Stimulated activated CD4-positive, alpha-beta T cell treated with anti-CD3 and anti-CD28 coated beads, Interleukin-1b, Interleukin-23, amount 100 ng/mL, for 1 hour (primary cell): ENCODE results near the gene DDT.
"Not testable (repeated sequence)": the region's sequence is repeated elsewhere in the genome, so short reads cannot be mapped to it uniquely, and the experiment has no call there.

ENCODE experiments used
- DNase-seq, 2 donors: peaks; one replicate each; pipeline ENCODE4 v3.0.0-alpha.2; 2020; ENCODE audit warnings: low read depth in 2 of 2

Gene DDT

GRCh38 chr22:23989583-23990244 is 15.5 kb upstream of the DDT start:
- not testable (repeated sequence) for DNase-seq

GRCh38 chr22:23986538-23987178 is 12.4 kb upstream of the DDT start:
- not testable (repeated sequence) for DNase-seq

- not testable (repeated sequence) for DNase-seq
Observed at GRCh38 chr22:23986089-23986488, 11.8 kb upstream of the DDT start.

GRCh38 chr22:23984430-23984829 is 10.2 kb upstream of the DDT start:
- DNase-seq: peak; percentile 4 to 37

GRCh38 chr22:23980567-23980966 is 6.3 kb upstream of the DDT start:
- DNase-seq: not testable (repeated sequence)

GRCh38 chr22:23979557-23980240 is 5.5 kb upstream of the DDT start, which contains the start of gene GSTT2:
Gene GSTT2, plus strand, starts transcription at chr22:23980134.
- not testable (repeated sequence) for DNase-seq

GRCh38 chr22:23977304-23977703 is 3.1 kb upstream of the DDT start:
- DNase-seq: not testable (repeated sequence)

GRCh38 chr22:23974836-23975352 is 653 bp upstream of the DDT start:
- not testable (repeated sequence) for DNase-seq

GRCh38 chr22:23971927-23972326 is 2.3 kb downstream of the DDT start:
- not testable (repeated sequence) for DNase-seq

GRCh38 chr22:23970816-23971486 is 3.3 kb downstream of the DDT start:
- no peak for DNase-seq

GRCh38 chr22:23970201-23970641 is 4.0 kb downstream of the DDT start:
- DNase-seq: no peak

- DNase-seq: no peak
Observed at GRCh38 chr22:23969071-23969470, 5.2 kb downstream of the DDT start.

- DNase-seq: not testable (repeated sequence)
Observed at GRCh38 chr22:23966568-23966967, 7.7 kb downstream of the DDT start, which contains the start of gene DDTL. Gene DDTL, plus strand, starts transcription at chr22:23966888. Its CDS starts 27 bp downstream, at chr22:23966915.

- DNase-seq: not testable (repeated sequence)
Observed at GRCh38 chr22:23966094-23966493, 8.1 kb downstream of the DDT start.

- not testable (repeated sequence) for DNase-seq
Observed at GRCh38 chr22:23961084-23961771, 13.0 kb downstream of the DDT start, which contains the start of gene GSTT2B. Gene GSTT2B, minus strand, starts transcription at chr22:23961195. Its CDS starts 64 bp downstream, at chr22:23961131.

- peak; percentile 54 to 76 for DNase-seq
Observed at GRCh38 chr22:23956301-23956900, 17.8 kb downstream of the DDT start.

GRCh38 chr22:23955886-23956285 is 18.4 kb downstream of the DDT start:
- DNase-seq: not testable (repeated sequence)

GRCh38 chr22:23954991-23955305 is 19.3 kb downstream of the DDT start:
- DNase-seq: not testable (repeated sequence)

GRCh38 chr22:23954193-23954990 is 19.8 kb downstream of the DDT start:
- DNase-seq: not testable (repeated sequence)

- DNase-seq: not testable (repeated sequence)
Observed at GRCh38 chr22:23953485-23953884, 20.8 kb downstream of the DDT start.
